ENCODE measurements around the gene TIGD3. TPM values are rescaled to one million over a fixed set of nuclear protein-coding genes. Genes with fewer than 3 reads are reported as not detected.

TIGD3 gene
- total and polyA plus RNA-seq, 2 donors (not counting 1 experiment from before 2014, with no cell fraction given): 0.17 TPM; not detected in 1

DNA sequence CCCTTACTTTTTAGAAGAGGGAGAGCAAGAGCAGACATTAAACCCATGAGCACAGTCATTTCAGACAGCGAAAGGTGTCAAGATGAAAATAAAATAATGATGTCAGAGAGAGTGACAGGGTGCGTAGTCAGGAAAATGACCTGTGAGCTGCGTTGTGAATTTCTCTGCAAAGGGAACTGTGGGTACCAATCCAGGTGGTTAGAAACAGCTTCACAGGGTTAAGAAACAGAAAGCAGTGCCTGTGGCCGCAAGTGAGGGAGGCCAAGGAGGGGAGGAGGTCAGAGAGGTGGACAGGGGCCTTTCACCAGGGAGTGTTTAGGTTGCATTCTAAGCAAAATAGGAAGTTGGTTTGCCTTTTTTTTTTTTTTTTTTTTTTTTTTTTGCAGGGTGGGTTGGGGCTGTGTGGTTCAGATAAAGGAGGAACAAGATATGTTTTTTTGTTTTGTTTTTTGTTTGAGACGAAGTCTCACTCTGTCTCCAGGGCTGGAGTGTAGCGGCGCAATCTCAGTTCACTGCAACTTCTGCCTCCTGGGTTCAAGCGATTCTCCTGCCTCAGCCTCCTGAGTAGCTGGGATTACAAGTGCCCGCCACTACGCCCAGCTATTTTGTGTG is 7.9 kb downstream of the TIGD3 start:
- H3K9ac ChIP-seq (ENCODE audit: insufficient read depth, low read length): no peak overlapping the region
- H3K4me2 ChIP-seq (ENCODE audit: extremely low read depth, insufficient read depth, low read length): no peak overlapping the region
- no peaks in the 10 kb centered on the region for H3K36me3 ChIP-seq (ENCODE audit: control insufficient read depth, insufficient read depth, low read length)
- H3K4me1 ChIP-seq (ENCODE audit: control insufficient read depth, extremely low read depth, insufficient read depth, low read length): no peaks in the 10 kb centered on the region
- peaks cover 2% of the 10 kb centered on the region for H3K27me3 ChIP-seq (ENCODE audit: control insufficient read depth, insufficient read depth, low read length)
- no peaks in the 10 kb centered on the region for H4K20me1 ChIP-seq (ENCODE audit: control insufficient read depth, extremely low read depth, insufficient read depth, low read length)
- no peak for DNase-seq (ENCODE audit: low read depth in 2 of 2)
- H3K9me3 ChIP-seq (ENCODE audit: control insufficient read depth, insufficient read depth, low read depth, low read length): no peaks in the 10 kb centered on the region
- no peak overlapping the region for H3K27ac ChIP-seq (ENCODE audit: insufficient read depth, low read length)
- H2AFZ ChIP-seq (ENCODE audit: low read length): no peak overlapping the region
- H3K79me2 ChIP-seq (ENCODE audit: control insufficient read depth, insufficient read depth, low read length): no peaks in the 10 kb centered on the region
- H3K4me3 ChIP-seq (replicated peaks in 1 of 4; ENCODE audit: control extremely low read depth in 1 of 4, insufficient read depth in 1 of 4, low read depth in 3 of 4, low read length in 4 of 4): no peak overlapping the region
- TF ChIP-seq CTCF (conservative IDR thresholded peaks at IDR 0.05 in 1 of 2, IDR thresholded peaks at IDR 0.05 in 1 of 2; ENCODE audit: low read depth in 1 of 2, low read length in 2 of 2): no peak
- no peak for TF ChIP-seq EZH2 (IDR thresholded peaks at IDR 0.05; ENCODE audit: low read length, missing control alignments)

GRCh38 chr11:65362966-65363365 is 8.4 kb downstream of the TIGD3 start:
- H3K9ac ChIP-seq (ENCODE audit: insufficient read depth, low read length): no peak overlapping the region
- no peak overlapping the region for H2AFZ ChIP-seq (ENCODE audit: low read length)
- no peak for TF ChIP-seq CTCF (conservative IDR thresholded peaks at IDR 0.05 in 1 of 2, IDR thresholded peaks at IDR 0.05 in 1 of 2; ENCODE audit: low read depth in 1 of 2, low read length in 2 of 2)
- TF ChIP-seq EZH2 (IDR thresholded peaks at IDR 0.05; ENCODE audit: low read length, missing control alignments): no peak
- H4K20me1 ChIP-seq (ENCODE audit: control insufficient read depth, extremely low read depth, insufficient read depth, low read length): no peaks in the 10 kb centered on the region
- no peak overlapping the region for H3K4me2 ChIP-seq (ENCODE audit: extremely low read depth, insufficient read depth, low read length)
- no peaks in the 10 kb centered on the region for H3K79me2 ChIP-seq (ENCODE audit: control insufficient read depth, insufficient read depth, low read length)
- H3K27ac ChIP-seq (ENCODE audit: insufficient read depth, low read length): no peak overlapping the region
- no peaks in the 10 kb centered on the region for H3K9me3 ChIP-seq (ENCODE audit: control insufficient read depth, insufficient read depth, low read depth, low read length)
- peaks cover 1% of the 10 kb centered on the region for H3K27me3 ChIP-seq (ENCODE audit: control insufficient read depth, insufficient read depth, low read length)
- no peaks in the 10 kb centered on the region for H3K36me3 ChIP-seq (ENCODE audit: control insufficient read depth, insufficient read depth, low read length)
- no peak overlapping the region for H3K4me3 ChIP-seq (replicated peaks in 1 of 4; ENCODE audit: control extremely low read depth in 1 of 4, insufficient read depth in 1 of 4, low read depth in 3 of 4, low read length in 4 of 4)
- no peak for DNase-seq (ENCODE audit: low read depth in 2 of 2)
- no peaks in the 10 kb centered on the region for H3K4me1 ChIP-seq (ENCODE audit: control insufficient read depth, extremely low read depth, insufficient read depth, low read length)

DNA sequence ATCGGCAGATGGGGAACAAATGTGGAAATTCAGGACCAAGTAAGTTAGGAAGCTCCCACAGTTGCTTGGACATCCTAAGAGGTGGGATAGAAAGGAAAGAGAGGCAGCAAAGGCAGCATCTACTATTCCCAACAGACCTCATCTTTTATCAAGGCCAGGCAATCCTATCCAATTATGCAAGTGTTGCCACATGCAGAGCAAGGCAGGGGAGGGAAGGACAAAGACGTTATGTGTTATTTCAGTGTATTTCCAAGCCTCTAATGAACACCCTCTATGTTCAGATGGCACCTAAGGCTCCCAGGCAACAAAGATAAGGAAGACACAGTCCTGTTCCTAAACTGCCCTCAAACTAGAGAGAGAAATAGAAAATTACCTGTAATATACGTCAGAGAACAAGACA is 9.2 kb downstream of the TIGD3 start:
- Histone ChIP-seq H3K4me3 (replicated peaks in 1 of 4; ENCODE audit: control extremely low read depth in 1 of 4, insufficient read depth in 1 of 4, low read depth in 3 of 4, low read length in 4 of 4) (no peak overlapping the region), H4K20me1 (ENCODE audit: control insufficient read depth, extremely low read depth, insufficient read depth, low read length) (no peaks in the 10 kb centered on the region), H2AFZ (ENCODE audit: low read length) (no peak overlapping the region), H3K79me2 (ENCODE audit: control insufficient read depth, insufficient read depth, low read length) (no peaks in the 10 kb centered on the region), H3K9ac (ENCODE audit: insufficient read depth, low read length) (no peak overlapping the region), H3K9me3 (ENCODE audit: control insufficient read depth, insufficient read depth, low read depth, low read length) (no peaks in the 10 kb centered on the region), H3K27ac (ENCODE audit: insufficient read depth, low read length) (no peak overlapping the region), H3K27me3 (ENCODE audit: control insufficient read depth, insufficient read depth, low read length) (no peaks in the 10 kb centered on the region), H3K4me1 (ENCODE audit: control insufficient read depth, extremely low read depth, insufficient read depth, low read length) (no peaks in the 10 kb centered on the region), H3K4me2 (ENCODE audit: extremely low read depth, insufficient read depth, low read length) (no peak overlapping the region), H3K36me3 (ENCODE audit: control insufficient read depth, insufficient read depth, low read length) (no peaks in the 10 kb centered on the region)
- no peak for TF ChIP-seq CTCF (conservative IDR thresholded peaks at IDR 0.05 in 1 of 2, IDR thresholded peaks at IDR 0.05 in 1 of 2; ENCODE audit: low read depth in 1 of 2, low read length in 2 of 2)
- no peak for TF ChIP-seq EZH2 (IDR thresholded peaks at IDR 0.05; ENCODE audit: low read length, missing control alignments)
- no peak for DNase-seq (ENCODE audit: low read depth in 2 of 2)
